22Rv1 (cell line): ENCODE results near the gene ART5.

ENCODE experiments used
- H3K27ac ChIP-seq: fragments of 450-650 bp; 2 replicates; pipeline ENCODE4 v1.5.1; 2017
- ZFX ChIP-seq: fragments of 450-650 bp; IDR thresholded peaks from 2 replicates; pipeline ENCODE4 v1.6.1; 2017; ENCODE audit warnings: antibody characterized with exemption, borderline replicate concordance
- TF ChIP-seq, protein P1 (sequence below): fragments of 450-650 bp; IDR thresholded peaks from 2 replicates; pipeline ENCODE4 v1.5.1; 2017; ENCODE audit warnings: mild to moderate bottlenecking

ART5 gene

DNA sequence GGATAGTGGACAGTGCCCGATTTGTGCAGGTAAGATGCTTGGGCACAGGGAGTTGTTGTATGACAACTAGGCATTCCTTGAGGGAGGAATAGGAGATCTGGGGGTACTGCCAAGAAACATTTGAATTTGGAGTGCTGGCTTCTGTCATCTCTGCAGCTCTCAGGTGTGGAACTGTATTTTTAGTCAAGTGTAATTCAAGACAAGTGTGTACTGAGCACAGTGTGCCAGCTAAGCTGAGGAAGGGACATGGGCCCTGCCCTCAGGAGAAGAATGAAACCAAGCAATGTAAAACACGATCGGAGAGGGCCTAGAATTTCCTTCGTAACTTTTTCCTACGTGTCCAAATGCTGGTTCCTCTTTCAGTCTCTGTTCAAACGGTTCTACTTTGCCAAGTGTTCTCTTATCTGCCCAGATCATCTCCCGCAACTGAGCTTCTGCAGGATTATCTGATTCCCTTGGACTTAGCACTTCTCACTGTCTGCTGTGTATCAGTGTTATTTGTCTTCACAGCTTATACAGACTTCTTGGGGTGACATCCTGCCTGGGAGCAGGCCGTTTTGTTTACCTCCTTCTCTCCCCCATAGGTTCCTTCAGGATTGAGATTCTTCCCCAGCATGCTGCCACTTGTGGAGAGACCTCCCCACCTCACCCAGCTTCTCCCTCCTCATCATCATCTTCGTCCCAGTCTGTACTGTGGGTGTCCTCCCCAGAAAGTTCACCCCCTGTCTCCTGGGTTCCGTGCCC lies 27.6 kb downstream of the ART5 start:
- TF ChIP-seq, protein P1, sequence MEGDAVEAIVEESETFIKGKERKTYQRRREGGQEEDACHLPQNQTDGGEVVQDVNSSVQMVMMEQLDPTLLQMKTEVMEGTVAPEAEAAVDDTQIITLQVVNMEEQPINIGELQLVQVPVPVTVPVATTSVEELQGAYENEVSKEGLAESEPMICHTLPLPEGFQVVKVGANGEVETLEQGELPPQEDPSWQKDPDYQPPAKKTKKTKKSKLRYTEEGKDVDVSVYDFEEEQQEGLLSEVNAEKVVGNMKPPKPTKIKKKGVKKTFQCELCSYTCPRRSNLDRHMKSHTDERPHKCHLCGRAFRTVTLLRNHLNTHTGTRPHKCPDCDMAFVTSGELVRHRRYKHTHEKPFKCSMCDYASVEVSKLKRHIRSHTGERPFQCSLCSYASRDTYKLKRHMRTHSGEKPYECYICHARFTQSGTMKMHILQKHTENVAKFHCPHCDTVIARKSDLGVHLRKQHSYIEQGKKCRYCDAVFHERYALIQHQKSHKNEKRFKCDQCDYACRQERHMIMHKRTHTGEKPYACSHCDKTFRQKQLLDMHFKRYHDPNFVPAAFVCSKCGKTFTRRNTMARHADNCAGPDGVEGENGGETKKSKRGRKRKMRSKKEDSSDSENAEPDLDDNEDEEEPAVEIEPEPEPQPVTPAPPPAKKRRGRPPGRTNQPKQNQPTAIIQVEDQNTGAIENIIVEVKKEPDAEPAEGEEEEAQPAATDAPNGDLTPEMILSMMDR = no peak
- no peak for TF ChIP-seq ZFX
- no peak overlapping the region for H3K27ac ChIP-seq

GRCh38 chr11:3611976-3612678 lies 29.7 kb downstream of the ART5 start:
- H3K27ac ChIP-seq = no peak overlapping the region
- TF ChIP-seq, protein P1 = no peak
- no peak for TF ChIP-seq ZFX

GRCh38 chr11:3610846-3611245 lies 30.9 kb downstream of the ART5 start:
- H3K27ac ChIP-seq = no peak overlapping the region
- TF ChIP-seq ZFX = no peak
- TF ChIP-seq, protein P1 = no peak

DNA sequence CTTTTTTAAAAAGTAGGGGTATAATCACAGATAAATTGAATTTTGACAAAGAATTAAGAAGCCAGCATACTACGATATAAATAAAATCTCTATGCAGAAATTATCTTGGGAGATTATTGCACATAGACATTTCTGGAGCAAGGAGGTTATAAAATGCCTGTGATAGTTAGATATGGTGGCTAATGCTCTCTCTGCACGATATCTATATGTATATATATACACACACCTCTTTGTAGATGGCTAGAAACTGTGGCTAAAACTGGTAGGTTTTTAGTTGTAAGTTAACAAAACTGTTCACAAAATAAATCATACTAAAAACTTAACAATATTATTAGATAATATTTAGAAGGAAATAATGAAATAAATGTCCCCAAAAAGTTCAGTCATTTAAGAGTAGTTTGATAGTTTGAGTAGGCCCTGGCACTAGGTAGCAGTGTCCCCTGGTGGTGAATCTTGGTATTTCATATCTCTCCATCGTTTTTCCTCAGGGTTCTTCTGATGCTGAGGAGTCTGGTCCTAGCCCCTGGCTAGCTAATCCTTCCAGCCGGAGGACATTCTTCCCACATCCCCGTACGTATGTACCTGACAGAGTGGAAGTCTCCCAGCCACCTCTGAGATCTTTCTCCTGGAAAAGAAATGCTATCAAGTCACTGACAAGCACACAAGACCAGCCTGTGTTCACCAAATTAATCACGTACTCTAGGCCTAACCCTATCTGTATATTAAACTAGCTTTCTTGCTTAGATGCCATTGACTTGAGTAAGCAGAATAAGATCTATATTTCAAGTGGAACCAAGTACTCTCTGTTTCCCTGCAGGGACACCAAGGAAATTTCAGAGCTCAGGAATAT lies 32.2 kb downstream of the ART5 start:
- H3K27ac ChIP-seq = no peak overlapping the region
- TF ChIP-seq, protein P1 = peak; percentile 97
- no peak for TF ChIP-seq ZFX

GRCh38 chr11:3605771-3606203 lies 36.0 kb downstream of the ART5 start:
- TF ChIP-seq ZFX = no peak
- TF ChIP-seq, protein P1 = no peak
- H3K27ac ChIP-seq = peak overlapping the region; percentile 73

GRCh38 chr11:3605283-3605662 lies 36.5 kb downstream of the ART5 start:
- peak overlapping the region; percentile 73 for H3K27ac ChIP-seq
- TF ChIP-seq ZFX = no peak
- TF ChIP-seq, protein P1 = no peak
